Skeletal muscle satellite cell (primary cell): Measurements from ENCODE around the gene ACTRT3. TPM values are rescaled to one million over a fixed set of nuclear protein-coding genes. Genes with fewer than 3 reads are reported as not detected.

Experiments used
- H3K27me3 ChIP-seq: 2 replicates; pipeline ENCODE4 v1.7.0; 2013; ENCODE audit warnings: low read length; ENCODE audit not compliant: control insufficient read depth, insufficient read depth
- H3K36me3 ChIP-seq: 2 replicates; pipeline ENCODE4 v1.7.0; 2013; ENCODE audit warnings: mild to moderate bottlenecking, control low read depth, low read length; ENCODE audit not compliant: insufficient read depth
- H3K4me1 ChIP-seq: 2 replicates; pipeline ENCODE4 v1.7.0; 2013; ENCODE audit warnings: low read length; ENCODE audit not compliant: control insufficient read depth, insufficient read depth
- H3K4me2 ChIP-seq: 2 replicates; pipeline ENCODE4 v1.7.0; 2013; ENCODE audit warnings: mild to moderate bottlenecking, low read length
- H3K4me3 ChIP-seq: 2 replicates; pipeline ENCODE4 v1.7.0; 2013; ENCODE audit warnings: low read length
- H3K9ac ChIP-seq: 2 replicates; pipeline ENCODE4 v1.7.0; 2013; ENCODE audit warnings: mild to moderate bottlenecking, low read depth, low read length, moderate library complexity
- H3K9me3 ChIP-seq: replicated peaks from 2 replicates; pipeline ENCODE4 v1.7.0; 2013; ENCODE audit warnings: mild to moderate bottlenecking, control low read depth, low read length
- total RNA-seq: library from RNA; depleted of rRNA; stranded (reverse); fragments of >200 nt; gene quantifications from 2 replicates; pipeline ENCODE4 v1.2.3, GENCODE V29; 2012; rRNA removed

ACTRT3 gene
- 3.1 and 3.3 TPM in 2 replicates for total RNA-seq

DNA sequence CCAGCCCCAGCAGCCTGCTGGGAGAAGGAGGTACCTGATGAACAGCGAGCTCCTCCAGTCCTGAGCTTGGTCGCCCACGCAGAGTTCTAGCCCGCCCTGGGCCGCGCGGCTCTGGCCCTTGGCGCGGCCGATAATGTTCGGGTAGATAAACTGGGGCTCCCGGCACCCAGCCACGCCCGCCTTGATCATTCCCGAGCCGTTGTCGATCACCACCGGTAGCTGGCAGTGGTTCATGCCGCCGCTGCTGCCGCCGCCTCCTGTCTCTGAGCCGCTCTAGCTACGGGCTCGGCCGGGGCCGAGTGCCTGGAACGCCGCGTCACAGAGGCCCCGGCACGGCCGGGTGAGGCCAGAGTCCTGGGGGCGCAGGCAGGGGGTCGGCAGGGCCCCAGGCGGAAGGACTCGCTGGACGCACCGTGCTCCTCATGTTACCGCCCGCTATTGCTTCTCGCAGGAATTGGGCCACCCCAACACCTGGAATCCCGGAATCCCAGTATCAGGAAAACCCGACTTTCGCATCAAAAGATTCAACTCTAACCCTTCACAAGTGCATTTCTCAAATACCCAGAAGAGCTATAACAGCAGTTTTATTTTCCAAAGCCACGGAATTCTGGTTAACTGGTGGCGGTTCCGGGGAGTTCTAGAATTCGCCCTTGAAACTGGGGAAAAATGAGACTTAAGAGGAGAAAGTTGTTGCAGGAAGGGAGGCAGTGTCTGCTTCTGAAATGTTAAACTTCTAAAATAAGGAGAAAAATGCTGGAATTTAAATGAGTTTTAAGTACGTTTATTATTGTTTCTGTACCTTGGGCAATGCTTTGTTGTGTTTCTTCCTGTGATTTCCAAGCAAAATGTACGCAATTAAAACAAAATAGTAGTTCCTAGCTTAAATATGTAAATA is at the start of gene ACTRT3:
ACTRT3 (minus strand) TSS at position 275 of the 895 bp plus-strand sequence; CDS start at position 234, 41 bp downstream.
- H3K9ac ChIP-seq, result peak within 1 kb of the TSS; percentile 87
- H3K4me2 ChIP-seq, result peak within 1 kb of the TSS; percentile 78
- H3K27me3 ChIP-seq, result no peaks in the 10 kb centered on the region
- peak within 1 kb of the TSS; percentile 71 for H3K4me3 ChIP-seq
- H3K9me3 ChIP-seq, result no peaks in the 10 kb centered on the region
- peaks cover 10% of the 10 kb centered on the region for H3K4me1 ChIP-seq
- H3K36me3 ChIP-seq, result peaks cover 4% of the 10 kb centered on the region

DNA sequence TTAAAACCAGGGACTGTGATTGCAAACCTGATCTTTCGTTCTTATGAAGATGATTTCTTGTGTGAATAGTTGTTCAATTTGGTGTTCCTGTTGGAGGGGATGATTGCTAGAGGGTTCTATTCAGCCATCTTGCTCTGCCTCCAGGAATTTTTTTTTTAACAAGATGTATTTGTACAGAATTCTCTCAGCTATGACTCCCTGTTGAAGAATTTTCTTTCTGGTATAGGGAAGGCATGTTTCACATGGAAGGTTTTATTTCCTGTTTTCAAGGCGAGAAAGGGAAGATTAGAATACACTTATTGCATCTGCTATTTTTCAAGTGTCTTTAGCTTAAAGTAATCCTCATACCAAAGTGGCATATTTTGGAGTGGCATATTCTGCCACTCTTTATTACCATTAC is 49.0 kb upstream of the ACTRT3 start:
- no peaks in the 10 kb centered on the region for H3K36me3 ChIP-seq
- H3K9ac ChIP-seq, result no peak overlapping the region
- no peaks in the 10 kb centered on the region for H3K27me3 ChIP-seq
- H3K4me2 ChIP-seq, result no peak overlapping the region
- peaks cover 13% of the 10 kb centered on the region for H3K4me1 ChIP-seq
- H3K4me3 ChIP-seq, result no peak overlapping the region
- peaks cover 2% of the 10 kb centered on the region for H3K9me3 ChIP-seq

DNA sequence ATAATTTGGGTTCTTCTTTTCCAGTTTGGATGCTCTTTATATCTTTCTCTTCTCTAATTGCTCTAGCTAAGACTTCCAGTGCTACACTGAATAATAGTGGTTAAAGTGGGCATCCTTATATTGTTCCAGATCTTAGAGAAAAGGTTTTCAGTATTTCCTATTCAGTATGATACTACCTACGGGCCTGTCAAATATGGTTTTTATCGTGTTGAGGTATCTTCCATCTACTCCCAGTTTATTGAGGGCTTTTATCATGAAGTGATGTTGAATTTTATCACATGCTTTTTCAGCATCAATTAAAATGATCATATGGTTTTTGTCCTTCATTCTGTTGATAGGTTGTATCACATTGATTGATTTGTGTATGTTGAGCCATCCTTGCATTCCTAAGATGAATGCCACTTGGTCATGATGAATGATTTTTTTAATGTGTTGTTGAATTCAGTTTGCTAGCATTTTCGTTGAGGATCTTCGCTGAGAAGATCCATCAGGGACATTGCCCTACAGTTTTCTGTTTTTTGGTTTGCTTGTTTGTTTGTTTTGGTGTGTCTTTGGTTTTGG is 46.3 kb upstream of the ACTRT3 start:
- Histone ChIP-seq H3K27me3 (no peaks in the 10 kb centered on the region), H3K36me3 (no peaks in the 10 kb centered on the region), H3K4me2 (no peak overlapping the region), H3K9me3 (peaks cover 2% of the 10 kb centered on the region), H3K4me3 (no peak overlapping the region), H3K9ac (no peak overlapping the region), H3K4me1 (peaks cover 34% of the 10 kb centered on the region)

DNA sequence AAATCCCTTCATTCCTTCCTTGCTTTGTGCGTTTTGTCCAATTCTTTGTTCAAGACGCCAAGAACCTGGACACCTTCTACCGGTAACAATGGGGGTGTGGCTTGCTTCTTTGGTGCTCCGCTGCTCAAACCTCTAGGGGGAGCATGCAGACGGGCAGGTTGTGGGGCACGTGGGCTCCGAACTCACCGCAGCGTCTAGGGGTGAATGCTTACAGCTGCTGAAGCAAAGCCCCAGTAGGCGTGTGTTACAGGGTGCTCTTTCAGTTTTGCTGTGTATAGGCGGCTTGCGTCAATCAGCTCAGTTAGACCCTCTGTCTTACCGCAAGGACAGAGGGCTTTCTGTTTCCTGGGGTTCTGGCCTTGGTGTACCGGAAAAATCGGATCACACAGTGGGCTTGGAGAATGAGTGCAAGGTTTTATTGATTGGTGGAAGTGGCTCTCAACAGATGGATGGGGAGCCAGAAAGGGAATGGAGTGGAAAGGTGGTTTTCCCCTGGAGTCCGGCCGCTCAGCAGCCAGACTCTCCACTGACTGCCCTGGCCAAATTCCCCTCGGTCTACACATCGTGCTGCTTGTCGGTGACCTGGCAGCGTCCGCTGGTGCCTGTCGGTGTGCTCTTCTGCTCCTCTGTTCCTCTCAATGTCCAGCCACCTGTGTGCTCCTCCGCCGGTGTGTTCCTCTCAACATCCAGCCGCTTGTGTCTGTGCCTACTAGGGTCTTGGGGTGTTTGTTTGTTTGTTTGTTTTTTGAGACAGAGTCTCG is 44.6 kb upstream of the ACTRT3 start:
- H3K4me3 ChIP-seq, result no peak overlapping the region
- peaks cover 2% of the 10 kb centered on the region for H3K9me3 ChIP-seq
- no peaks in the 10 kb centered on the region for H3K27me3 ChIP-seq
- H3K36me3 ChIP-seq, result no peaks in the 10 kb centered on the region
- H3K9ac ChIP-seq, result no peak overlapping the region
- H3K4me2 ChIP-seq, result peak overlapping the region; percentile 91
- H3K4me1 ChIP-seq, result peaks cover 34% of the 10 kb centered on the region

DNA sequence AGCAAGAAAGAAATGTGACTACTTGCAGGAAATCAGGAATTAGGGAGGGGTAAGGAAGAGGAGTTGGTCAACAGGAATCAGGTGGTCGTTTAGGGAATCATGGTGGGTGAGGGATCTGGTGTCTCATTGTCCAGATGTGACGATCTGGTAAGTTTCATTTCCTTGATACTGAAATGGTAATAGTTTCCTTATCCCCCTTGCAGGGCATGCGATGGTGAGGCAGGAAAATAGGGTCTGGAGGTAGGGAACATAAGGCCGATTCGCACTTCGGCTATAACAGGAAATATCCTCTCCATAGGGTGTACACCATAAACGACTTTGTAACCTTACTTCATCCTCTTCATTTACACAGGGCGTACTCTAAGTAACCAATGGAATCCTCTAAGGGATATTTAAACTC is 43.9 kb upstream of the ACTRT3 start:
- Histone ChIP-seq H3K27me3 (no peaks in the 10 kb centered on the region), H3K36me3 (no peaks in the 10 kb centered on the region), H3K4me1 (peaks cover 28% of the 10 kb centered on the region), H3K4me3 (peak overlapping the region; percentile 73), H3K4me2 (peak overlapping the region; percentile 91), H3K9ac (peak overlapping the region; percentile 87), H3K9me3 (peaks cover 2% of the 10 kb centered on the region)

DNA sequence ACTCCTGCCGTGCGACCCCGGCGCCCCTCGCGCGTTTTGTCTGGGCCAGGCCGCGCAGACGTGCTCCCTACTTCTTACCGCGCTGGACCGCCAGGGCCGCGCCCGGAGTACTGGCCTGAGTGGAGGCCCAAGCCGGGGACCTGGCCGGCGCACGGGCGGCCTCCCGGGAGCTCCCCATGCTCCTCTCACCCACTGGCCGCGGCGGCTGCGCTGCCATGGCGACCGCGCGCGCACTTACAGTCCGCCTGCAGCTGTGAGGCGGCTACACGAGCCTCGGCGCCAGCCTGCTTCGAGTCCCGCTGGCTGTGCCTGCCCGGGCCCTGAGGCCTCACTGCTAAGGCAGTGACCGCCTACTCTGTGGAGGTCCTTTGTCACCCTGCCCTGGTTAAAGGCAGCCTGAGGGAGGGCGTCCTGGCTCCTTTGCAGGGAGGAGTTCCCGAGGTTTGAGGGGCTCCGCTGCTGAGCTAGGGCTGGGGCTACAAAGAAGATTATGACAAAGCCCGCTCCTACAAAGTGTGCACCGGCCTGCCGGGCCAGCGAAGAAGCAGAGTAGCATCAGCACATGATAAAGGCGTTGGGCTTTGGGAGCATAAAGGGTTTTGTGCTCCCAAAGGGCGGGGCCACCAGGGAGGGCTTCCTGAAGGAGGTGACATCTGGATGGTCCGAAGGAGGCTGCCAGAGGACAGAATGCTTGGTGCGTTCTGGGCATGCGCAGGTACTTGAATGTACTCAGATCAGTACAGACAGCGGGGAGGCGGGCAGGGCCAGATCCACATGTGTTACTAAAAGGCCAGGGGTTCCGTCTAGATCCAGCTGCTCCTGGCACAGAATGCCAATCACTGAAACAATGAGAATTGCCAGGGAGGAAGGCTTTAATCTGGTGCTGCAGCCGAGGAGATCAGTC is 43.2 kb upstream of the ACTRT3 start, which contains the start of the genes LRRC34 and LRRIQ4:
LRRC34 (minus strand) TSS at position 573 of the 904 bp plus-strand sequence; CDS start at position 217, 356 bp downstream.
LRRIQ4 (plus strand) TSS at position 539 of the 904 bp plus-strand sequence. CDS start 9,052 bp downstream, outside the sequence.
- peaks cover 25% of the 10 kb centered on the region for H3K4me1 ChIP-seq
- no peaks in the 10 kb centered on the region for H3K27me3 ChIP-seq
- peak within 1 kb of the TSS; percentile 73 for H3K4me3 ChIP-seq
- peak within 1 kb of the TSS; percentile 91 for H3K4me2 ChIP-seq
- H3K36me3 ChIP-seq, result no peaks in the 10 kb centered on the region
- peak within 1 kb of the TSS; percentile 87 for H3K9ac ChIP-seq
- peaks cover 2% of the 10 kb centered on the region for H3K9me3 ChIP-seq

DNA sequence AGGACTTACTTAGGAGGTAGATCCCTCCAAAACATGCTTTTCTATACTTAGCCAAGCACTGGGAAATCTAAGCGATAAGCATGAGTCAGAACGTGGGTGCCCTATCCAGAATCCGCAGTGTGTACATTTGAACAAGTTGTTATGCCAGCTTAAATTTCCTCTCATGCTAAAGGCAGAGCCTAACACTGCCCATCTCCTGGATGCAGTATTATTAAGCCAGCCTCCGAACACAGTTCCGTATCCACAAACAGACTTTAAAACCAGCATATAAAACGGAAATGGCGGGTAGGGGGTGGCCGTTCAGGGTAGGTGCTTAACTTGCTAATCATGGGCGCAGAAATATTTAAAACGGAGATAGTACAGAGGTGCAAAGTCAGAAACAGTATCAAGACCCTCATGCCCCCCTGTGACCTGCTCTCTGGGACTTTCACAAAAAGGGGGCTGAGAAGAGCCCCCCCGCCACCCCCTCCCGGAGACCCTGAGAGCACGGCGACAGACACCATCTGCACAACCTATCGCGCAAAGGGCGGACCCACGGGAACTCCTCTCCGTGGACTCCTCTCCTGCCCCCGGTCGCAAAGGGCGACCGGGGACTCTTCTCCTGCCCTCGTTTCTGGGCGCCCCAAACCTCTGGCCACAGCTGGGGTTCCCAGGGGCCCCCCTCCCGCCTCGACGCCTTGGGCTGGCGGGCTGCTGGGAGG is 42.4 kb upstream of the ACTRT3 start:
- H3K27me3 ChIP-seq, result no peaks in the 10 kb centered on the region
- H3K9ac ChIP-seq, result peak overlapping the region; percentile 87
- H3K36me3 ChIP-seq, result no peaks in the 10 kb centered on the region
- peaks cover 25% of the 10 kb centered on the region for H3K4me1 ChIP-seq
- peaks cover 2% of the 10 kb centered on the region for H3K9me3 ChIP-seq
- H3K4me2 ChIP-seq, result peak overlapping the region; percentile 91
- H3K4me3 ChIP-seq, result peak overlapping the region; percentile 73

DNA sequence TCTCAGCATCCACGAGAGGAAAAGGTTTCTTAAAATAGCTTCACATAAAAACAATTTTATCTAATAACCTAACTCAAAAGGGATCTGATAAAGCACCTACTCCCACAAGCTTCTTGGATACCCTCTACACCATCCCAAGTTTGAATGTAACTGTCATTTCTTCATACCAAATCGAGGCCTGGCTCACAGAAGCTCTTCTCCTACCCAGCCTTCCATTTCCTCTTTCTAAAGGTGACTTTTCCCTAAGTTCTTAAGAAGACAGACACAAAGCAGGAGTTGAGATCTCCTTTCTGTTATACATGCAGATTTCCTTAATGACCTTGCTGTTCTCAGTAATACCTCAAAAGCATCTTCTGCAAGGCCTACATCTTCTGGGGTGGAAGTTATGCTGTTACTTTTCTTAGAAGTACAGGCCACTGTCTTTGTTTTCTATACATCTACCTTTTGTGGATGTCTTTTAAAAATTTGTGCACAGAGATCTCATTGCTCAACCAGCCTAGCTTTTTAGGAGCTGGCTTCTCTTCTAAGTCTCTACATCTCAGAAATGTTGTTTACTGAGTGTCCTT is 40.0 kb upstream of the ACTRT3 start:
- no peak overlapping the region for H3K4me3 ChIP-seq
- no peak overlapping the region for H3K4me2 ChIP-seq
- H3K9me3 ChIP-seq, result no peaks in the 10 kb centered on the region
- H3K27me3 ChIP-seq, result no peaks in the 10 kb centered on the region
- no peak overlapping the region for H3K9ac ChIP-seq
- no peaks in the 10 kb centered on the region for H3K36me3 ChIP-seq
- H3K4me1 ChIP-seq, result peaks cover 25% of the 10 kb centered on the region

DNA sequence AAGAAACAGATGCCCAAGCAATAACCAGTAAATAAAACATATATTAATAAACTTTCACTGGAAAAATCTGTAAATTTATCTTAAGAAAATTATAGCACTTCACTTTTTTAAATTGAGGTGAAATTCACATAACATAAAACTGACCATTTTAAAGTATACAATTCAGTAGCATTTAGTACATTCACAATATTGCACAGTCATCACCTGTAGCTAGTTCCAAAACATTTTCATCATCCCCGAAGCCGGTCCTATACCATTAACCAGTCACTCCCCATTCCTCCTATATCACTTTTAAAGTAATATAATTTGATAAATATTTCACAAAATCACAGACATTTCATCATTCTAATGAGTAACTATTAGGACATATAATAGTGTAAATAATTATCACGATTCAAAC is 35.3 kb upstream of the ACTRT3 start:
- Histone ChIP-seq H3K27me3 (no peaks in the 10 kb centered on the region), H3K9ac (no peak overlapping the region), H3K4me1 (no peaks in the 10 kb centered on the region), H3K4me2 (no peak overlapping the region), H3K36me3 (no peaks in the 10 kb centered on the region), H3K9me3 (no peaks in the 10 kb centered on the region), H3K4me3 (no peak overlapping the region)

DNA sequence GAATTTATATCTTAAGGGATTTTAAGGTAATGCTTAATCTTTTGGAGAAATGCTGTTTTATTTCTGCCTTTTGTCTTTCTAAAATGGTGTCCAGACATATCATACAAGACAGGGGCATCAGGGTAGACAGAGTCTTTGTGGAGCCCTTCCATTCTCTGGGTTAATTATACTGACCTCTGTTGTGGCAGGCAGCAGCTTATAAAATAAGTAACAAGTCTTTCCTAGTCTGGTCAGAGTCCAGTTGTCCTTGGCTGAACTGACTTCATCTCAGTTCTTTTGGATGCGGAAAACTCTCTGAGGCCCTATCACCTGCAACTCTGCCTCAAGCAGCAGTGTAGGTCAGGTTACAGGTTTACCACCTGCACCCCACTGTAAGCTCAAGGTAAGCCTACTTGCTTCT is 23.0 kb upstream of the ACTRT3 start:
- Histone ChIP-seq H3K36me3 (peaks cover 41% of the 10 kb centered on the region), H3K4me2 (no peak overlapping the region), H3K9me3 (no peaks in the 10 kb centered on the region), H3K4me3 (no peak overlapping the region), H3K4me1 (no peaks in the 10 kb centered on the region), H3K9ac (no peak overlapping the region), H3K27me3 (no peaks in the 10 kb centered on the region)
